GM18873 (cell line): Measurements from ENCODE around the gene S100A7A.
"Not testable (repeated sequence)": the region's sequence is repeated elsewhere in the genome, so short reads cannot be mapped to it uniquely, and the experiment has no call there.

ENCODE experiments used
- ATAC-seq: cut with Tn5 transposase; IDR thresholded peaks from one replicate; pipeline ENCODE4 v1.9.1; 2021; ENCODE audit warnings: mild to moderate bottlenecking, moderate library complexity, moderate number of reproducible peaks; ENCODE audit not compliant: unreplicated experiment, low FRiP score

S100A7A gene

DNA sequence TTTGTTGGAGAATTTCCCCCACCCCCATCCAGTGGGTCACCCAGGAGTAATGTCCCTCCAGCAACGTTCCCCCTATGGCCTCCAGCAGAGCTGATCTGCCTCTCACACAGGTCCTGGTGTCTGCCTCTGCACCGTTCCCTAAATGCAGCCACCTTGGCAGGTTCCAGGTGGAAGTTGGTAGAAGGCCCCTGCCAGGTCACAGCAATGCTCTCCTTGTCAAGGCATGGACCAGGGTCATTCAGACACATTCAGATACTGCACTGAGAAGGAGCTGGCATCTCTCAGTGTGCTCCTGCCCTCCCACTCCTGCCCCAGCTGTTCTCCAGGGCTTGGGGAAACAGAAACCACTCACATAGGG lies 3.1 kb downstream of the S100A7A start:
- not testable (repeated sequence) for ATAC-seq

DNA sequence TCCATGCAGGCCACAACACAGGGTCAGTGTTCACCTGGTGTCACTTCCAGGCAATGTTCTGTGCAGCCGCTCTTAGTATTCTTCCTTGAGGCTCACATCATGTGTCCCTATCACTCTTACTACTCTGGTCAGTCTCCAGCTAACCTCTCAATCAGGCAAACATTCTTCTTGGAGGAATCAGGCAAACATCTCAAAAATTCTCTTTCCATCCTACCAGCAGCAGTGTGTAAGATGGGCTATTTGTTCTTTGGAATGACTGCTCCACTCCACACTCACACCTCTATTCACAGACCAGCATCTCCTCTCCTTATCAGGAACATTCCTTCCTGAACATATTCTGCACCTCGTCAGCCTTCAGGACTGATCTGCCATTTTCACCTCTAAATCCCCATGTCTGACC lies 4.0 kb downstream of the S100A7A start:
- ATAC-seq: no peak

DNA sequence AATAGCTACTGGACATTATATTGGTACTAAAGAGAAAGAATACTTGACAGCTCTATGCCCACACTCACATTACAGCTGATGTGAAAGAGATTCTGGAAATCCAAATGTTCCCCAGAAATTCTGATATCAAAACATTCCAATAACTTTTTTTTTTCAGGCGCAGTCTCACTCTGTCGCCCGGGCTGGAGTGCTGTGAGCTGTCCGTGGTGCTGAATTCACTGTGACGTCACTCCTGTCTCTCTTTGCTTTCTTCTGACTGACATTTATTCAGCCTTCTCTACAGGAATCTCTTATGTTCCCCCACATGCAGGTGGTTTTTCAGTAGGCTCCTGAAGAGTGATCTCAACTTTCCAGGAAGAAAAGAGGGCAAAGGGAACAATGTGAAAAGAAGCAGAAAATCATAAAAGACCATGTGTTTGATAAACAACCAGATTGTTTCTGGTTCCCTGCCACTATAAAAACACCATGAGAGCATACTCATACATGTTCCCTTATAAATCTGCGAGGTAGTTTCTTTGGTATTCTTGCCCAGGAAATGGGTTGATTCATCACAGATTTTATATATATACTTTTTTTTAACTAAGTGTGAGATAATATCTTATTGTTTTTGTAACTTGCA lies 6.2 kb downstream of the S100A7A start:
- no peak for ATAC-seq

DNA sequence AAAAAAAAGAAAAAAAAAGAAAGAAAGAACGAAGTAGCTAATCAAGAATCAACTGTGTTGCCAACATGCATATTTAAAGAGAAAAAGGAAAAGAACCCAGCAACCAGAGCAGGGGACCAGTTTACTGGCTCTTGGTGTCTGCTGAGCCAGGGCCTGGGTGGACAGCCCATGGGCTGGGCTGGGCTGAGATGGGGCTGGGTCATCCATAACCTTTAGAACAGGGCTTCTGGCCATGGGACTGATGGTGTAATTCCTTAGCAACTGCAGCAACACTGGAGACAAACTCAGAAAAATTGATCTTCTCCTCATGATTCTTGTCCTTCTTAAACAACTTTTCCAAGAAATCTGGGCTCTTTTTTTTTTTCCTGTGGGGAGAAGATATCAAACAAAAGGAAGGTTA lies 10.5 kb downstream of the S100A7A start:
- ATAC-seq: no peak

DNA sequence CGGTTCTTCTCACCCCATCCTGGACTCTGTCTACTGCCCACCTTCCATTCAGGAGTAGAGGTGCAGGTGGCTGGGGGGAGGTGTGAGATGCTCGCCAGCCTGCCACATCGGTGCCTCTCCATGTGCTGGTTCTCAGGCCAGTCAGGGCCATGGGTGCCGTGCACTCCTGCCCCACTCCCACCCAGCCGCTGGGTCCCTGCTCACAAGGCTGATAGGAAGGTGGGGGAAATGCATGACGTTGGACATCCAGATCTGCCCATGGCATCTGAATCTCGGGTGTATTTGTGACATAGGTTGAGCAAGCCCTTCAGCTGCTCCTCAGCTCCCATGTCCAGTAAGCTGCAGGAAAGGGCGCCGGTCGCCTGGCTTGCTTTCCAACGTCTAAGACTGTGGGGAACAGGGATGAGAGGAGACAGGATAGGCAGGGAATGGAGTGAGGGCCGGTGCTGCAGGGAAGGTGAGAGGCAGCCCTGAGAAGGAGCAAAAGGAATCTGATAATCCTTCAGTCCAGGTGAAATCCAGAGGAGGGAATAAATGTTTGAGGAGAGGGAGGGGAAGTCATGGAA lies 11.8 kb downstream of the S100A7A start:
- no peak for ATAC-seq

DNA sequence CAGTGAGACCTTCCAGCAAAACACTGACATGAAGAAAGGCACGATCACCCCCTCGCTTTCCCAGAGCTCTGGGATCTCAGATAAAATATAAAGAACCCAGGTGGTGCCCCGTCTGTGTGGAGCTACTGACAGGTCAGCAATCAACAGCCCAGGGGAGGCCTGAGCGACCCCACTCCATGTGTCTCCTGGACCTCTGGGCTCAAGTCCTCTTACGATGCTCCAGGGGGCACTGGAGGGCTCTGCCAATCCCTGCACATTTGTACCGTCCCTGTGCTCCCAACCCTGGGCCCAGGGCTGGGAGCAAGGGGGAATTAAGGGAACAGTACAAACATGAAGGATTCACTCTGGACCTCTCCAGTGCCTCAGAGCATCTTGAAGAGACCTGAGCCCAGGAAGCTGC lies 12.5 kb downstream of the S100A7A start:
- no peak for ATAC-seq

DNA sequence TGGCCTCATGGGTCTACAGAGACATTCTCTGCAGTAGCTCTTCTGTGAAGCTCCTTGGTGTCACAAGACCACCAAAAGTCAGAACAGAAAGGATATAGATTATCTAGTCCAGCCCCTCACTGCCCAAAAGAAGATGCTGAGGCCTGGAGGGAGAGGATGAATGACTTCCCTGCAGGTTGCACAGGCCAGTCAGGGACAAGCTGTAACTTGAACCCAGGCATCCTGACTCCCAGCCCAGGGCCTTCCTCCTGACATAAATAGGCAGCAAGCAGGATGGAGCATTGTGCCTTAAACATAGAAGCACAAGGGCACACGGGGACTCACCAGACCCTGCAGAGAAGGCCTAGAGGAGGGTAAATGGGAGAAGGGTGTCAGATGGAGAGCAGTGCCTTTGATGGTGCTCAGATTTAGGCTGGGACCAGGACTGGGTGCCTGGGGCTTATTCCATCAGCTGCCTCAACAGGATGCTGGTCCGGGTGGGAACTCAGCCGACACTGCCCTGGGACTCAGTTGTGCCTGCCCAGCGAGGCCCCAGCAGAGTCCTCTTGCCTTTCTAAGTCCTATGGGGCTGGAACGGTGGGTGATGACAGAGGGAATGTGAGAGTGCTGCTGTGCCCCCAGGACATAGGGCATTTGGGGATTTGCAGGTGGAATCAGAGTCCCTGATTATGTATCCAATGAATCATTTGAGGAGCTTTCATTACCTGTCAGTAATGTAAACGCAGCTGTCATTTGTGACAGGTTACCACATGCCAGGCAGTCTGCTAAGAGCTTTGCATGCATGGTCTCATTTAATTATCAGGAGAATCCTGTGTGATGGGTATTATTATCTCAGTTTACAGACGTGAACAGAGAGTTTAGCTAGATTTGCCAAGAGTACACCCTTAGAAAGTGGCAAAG lies 13.2 kb downstream of the S100A7A start:
- no peak for ATAC-seq

DNA sequence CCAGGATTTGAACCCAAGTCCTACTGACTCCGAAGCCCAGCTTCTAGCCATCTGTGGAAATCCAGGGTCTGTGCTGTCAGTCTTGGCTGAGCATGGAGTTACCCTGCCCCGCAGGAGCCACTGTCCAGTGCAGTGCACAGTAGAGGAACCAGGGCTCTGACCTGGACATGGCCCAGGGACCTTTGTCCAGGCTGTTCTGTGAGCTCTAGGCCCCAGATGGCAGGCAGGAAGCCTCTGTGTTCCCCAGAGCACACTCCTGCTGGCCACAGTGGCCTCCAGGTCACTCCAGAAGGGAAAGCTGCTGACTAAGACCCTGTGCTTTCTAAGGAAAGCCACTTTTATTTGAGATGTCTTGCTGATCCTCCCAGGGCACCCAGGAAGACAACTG lies 13.8 kb downstream of the S100A7A start:
- ATAC-seq: no peak

DNA sequence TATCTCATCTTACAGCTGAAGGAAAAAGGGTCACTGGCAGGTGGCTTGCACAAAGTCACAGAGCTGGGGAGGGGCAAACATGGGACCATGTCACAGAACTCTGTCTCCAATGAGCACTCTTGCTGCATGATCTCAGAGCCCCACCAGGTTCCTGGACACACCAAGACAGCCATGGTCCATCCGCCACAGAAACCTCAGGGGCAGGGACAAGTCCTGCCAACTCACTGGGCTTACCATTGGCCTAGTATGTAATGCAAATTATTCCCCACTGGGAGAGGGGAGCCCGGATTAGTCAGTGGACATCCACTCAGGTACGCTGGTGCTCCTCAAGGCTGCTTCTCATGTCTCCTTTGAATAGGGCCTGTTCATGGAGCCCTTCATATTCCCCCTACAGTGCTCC lies 14.2 kb downstream of the S100A7A start:
- ATAC-seq: no peak

DNA sequence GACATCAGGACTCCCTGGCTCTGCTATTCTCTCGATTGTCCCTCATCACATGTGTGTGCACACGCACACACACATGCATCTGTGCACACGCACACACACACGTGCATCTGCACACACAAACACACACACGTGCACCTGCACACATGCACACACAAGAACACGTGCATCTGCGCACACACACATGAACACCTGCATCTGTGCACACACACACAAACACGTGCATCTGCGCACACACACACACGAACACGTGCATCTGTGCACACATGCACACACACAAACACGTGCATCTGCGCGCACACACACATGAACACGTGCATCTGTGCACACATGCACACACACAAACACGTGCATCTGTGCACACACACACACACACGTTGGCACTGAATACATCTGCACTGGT lies 14.7 kb downstream of the S100A7A start:
- no peak for ATAC-seq

DNA sequence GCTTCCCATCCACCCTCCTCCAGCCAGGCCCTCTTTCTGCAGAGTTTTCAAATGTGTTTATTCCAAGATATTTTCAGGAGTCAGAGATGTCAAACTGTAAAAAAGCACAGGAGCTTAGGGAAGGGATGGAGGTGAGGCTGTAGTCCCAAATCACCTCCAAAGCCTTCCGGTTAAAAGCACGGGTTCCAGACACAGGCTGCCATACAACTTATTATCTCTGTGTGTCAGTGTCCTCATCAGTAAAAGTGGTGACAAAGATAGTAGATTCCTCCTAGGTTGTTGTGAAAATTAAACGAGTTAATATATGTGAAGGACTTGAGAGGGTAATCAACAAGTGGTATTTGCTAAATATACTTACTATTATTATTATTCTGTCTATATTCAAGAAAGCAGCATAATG lies 15.1 kb downstream of the S100A7A start:
- no peak for ATAC-seq

DNA sequence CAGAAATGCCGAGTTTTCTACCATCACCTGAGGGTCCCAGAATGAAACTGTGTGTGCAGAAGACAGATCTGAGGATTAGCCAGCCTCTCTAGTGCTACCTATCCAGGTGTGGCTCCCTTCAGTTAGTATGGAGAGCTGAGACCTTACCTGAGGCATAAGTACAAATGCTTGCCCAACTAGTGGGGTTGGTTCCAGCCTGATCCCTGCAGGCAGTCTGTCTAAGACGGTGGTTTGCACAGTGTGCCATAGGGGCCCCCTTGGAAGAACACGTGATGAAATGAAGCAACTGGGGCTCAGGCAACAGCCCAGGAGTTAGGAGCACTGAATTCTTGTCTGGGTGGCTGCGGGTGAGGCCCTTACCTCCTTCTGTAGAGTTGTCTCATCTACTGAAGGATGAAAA lies 15.6 kb downstream of the S100A7A start:
- no peak for ATAC-seq

DNA sequence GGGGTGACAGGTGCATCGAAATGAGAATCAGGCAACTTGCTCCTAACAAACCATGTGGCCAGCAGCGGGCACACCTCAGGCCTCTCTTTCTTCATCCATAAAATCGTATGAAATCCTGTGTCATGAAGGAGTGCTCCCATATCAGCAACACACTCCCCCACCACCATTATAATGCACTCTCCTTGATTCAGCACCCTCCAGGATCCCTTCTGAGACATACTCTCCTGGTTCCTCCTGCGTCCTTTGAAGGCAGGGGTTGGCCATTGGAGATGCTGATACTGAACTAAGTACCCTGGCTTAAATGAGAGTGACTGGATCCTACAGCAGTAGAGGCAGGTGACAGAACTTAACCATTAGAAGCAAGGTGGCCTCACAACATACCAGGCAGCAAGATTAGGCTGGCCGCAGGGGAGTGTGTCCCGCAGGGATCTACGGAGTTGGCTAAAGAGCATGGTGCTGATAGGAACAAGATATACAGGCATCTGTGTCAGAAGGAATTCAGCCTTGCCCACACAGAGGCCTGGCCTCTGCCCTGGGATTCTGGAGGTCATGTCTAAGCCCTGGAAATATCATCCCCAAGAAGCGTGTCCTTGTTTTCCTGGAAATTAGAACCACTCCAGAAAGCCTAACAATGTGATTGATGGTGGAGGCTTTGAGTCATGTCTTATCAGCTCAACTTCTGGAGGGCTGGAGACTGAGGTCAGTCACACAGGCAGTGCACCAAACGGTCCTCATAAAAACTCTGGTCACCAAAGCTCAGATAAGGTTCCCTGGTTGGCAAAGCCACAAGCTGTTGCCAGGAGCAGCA lies 16.8 kb downstream of the S100A7A start:
- ATAC-seq: no peak

DNA sequence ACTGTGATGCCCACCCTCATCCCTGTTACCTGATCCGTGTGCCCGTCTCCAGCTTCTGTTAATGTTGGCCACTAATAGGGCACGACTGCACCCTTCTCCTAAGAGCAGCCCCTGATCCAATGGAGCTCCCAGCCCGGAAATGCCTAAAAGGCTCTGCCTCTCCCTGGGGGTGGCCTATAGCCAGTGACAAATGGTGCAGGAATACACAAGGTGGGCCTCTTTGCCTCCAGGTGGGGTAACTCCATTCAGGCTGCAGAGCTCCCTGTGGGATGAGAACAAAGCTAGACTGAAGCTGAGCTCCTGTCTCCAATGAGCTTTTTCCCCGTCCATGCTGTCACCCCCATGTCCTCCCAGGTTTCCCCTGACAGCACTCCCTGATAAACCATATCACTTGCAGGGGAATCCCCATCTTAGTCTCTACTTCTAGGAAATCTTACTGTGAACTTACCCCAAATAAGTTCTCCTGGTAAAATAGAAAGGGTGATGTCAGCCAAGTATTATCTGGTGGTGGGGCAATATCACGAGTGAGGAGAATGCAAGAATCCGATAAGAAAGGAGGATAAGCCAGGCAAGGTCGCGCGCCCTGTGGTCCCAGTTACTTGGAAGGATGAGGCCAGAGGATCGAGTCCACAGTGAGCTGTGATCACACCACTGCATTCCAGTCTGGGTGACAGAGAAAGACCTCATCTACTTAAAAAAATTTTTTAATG lies 18.6 kb downstream of the S100A7A start:
- no peak for ATAC-seq

DNA sequence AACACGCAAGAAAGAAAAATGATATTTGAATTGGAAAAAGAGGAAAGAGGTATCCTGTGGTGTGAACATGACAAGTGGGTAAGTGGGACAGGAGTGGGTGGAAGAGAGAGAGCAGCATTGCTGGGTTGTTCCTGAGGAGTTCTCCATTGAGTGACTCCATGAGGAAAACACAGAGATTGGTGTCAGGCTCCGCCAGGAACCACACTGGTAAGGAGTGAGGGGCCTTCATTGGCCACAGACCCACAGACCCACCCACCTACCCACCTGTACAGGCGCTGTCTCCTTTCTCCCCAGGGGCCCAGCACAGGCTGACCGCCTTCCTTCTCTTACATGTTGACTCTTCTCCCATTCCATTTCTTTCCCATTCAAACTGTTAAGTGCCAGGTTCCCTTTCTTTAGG lies 20.9 kb downstream of the S100A7A start:
- ATAC-seq: no peak

DNA sequence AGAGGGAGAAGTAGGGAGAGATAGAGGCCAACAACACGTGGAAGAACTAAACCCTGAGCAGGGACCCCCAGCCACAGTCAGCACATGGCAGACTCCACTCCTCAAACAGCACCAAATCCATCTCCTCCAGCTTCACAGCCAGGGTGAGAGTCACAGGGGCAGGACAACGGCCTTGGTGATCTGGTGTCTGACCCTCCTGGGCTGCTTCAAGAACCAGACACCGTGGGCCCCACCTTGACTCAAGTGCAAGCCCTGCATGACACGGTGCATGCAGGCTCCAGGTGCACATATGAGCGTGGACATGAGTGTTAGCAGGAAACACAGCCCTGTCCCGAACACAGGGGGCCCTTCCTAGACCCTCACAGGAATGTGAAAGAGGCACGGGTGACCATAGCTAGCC lies 22.3 kb downstream of the S100A7A start:
- no peak for ATAC-seq

DNA sequence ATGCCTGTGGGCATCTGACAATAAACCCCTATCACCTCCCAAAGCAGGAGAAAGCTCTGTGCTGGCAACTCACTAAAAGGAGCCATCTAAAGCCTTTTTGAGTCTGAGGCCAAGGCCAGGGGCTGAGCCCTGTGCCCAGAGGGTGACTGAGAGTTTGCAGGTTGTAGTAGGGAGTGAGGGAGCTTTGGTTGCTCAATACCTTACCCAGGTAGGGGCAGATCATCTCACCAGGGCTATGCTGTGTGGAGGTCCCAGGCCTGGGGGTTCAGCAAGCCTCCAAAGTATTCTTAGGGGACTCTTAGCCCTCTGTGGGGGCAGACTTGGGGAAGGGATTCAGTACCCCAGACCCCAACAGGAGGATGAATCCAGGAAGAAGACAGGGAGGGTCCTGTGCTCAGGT lies 23.0 kb downstream of the S100A7A start:
- ATAC-seq: no peak

DNA sequence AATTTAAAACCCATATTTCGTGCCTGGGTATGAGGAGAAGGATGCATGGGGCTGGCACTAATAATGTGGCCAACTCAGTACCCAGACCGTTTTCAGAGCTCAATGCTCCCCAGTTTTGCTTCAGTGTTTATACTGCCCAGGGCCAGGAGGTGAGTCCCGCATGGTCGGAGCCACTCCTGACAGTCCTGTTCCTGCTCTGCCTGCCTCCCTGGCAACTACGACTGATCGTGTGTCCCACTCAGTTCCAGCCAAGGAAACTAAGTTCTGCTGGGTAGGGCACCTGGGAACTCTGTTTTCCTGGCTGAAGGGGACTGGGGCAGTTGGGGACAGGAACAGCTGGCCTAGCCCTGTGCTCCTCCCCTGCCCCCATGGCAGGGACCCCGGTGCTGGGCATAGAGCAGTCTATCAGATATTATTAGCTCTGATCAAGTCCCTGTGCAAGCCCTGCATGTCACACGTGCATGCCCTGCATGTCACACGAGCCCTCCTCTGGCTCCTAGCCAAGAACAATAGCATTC lies 25.0 kb downstream of the S100A7A start:
- ATAC-seq: no peak

DNA sequence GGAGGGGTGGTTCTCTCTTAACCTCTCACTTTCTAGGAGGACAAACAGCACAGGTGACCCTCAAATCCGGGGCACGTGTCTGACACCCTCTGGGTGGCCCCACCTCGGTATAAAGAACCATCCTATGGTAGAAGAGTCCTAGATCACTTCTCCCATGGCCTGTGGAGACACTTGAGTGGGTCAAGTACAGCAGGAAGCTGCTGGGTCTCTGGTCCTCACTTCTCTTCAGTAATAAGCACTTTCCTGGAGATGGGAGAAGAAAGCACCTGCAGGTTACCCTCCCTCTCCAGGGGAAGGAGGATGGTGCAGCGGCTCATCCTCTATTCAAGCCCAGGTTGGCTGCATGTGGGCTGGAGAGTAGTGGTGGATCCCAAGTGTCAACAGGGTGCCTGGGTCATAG lies 27.2 kb downstream of the S100A7A start:
- ATAC-seq: no peak

DNA sequence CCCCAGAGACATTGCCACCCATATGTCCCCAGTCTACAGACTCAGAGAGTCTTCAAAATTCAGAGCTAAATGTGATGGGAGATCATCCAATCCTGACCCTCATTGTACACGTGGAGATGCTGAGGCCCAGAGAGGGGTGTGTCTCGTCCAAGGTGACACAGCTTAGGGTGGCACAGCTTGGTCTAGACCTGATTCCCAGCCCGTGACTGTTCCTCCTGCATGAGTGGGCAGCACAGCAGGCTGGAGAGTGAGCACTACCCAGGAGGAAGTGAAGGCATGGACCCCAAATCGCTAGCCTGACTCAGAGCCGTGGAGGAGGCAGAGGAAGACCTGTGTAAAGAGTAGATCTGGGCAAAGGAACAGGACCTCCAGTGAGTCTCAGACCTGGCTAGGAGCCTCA lies 27.8 kb downstream of the S100A7A start:
- ATAC-seq: no peak
